Fibroblast of lung (primary cell): ENCODE results near the gene CHMP6.

Experiments used
- EZH2 ChIP-seq: IDR thresholded peaks from 2 replicates; pipeline ENCODE4 v1.5.1; 2012; ENCODE audit warnings: low read length, control low read depth, mild to moderate bottlenecking; ENCODE audit errors: missing control alignments
- TF ChIP-seq, protein P1 (sequence below), 2 donors: IDR thresholded peaks in 1 of 2; conservative IDR thresholded peaks in 1 of 2; 1 replicate in 1 of 2; 2 replicates in 1 of 2; pipeline ENCODE4 v1.5.1; 2011 to 2012; ENCODE audit warnings: low read length in 2 of 2, control low read depth in 1 of 2, inconsistent platforms in 1 of 2, low read depth in 1 of 2, mild to moderate bottlenecking in 1 of 2

DNA sequence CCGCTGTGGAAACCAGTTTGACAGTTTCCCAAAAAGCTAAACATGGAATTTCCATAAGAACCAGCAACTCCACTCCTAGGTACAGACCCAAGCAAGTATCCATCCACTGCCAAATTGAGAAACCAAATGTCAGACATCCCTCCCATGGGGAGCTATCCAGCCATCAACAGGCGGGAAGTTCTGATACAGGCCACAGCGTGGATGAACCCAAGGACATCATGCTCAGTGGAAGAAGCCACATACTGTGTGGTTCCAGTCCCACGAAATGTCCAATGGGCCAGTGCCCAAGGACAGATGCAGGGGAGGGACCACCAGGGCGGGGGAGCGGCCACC, 30.7 kb downstream of the CHMP6 start:
- TF ChIP-seq, protein P1, sequence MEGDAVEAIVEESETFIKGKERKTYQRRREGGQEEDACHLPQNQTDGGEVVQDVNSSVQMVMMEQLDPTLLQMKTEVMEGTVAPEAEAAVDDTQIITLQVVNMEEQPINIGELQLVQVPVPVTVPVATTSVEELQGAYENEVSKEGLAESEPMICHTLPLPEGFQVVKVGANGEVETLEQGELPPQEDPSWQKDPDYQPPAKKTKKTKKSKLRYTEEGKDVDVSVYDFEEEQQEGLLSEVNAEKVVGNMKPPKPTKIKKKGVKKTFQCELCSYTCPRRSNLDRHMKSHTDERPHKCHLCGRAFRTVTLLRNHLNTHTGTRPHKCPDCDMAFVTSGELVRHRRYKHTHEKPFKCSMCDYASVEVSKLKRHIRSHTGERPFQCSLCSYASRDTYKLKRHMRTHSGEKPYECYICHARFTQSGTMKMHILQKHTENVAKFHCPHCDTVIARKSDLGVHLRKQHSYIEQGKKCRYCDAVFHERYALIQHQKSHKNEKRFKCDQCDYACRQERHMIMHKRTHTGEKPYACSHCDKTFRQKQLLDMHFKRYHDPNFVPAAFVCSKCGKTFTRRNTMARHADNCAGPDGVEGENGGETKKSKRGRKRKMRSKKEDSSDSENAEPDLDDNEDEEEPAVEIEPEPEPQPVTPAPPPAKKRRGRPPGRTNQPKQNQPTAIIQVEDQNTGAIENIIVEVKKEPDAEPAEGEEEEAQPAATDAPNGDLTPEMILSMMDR (conservative IDR thresholded peaks at IDR 0.05 in 1 of 2, IDR thresholded peaks at IDR 0.05 in 1 of 2; ENCODE audit: low read depth in 1 of 2, low read length in 2 of 2), result no peak
- TF ChIP-seq EZH2, result no peak
